Inferior parietal cortex (tissue), 1 donor: ENCODE results near the gene SMARCC1.

ENCODE experiments used
- DNase-seq: peaks from one replicate; pipeline ENCODE4 v3.0.0-alpha.2; 2016; ENCODE audit errors: extremely low spot score

Gene SMARCC1

GRCh38 chr3:47588053-47588452, 193.6 kb downstream of the SMARCC1 start:
- no peak for DNase-seq

- DNase-seq: no peak
Observed at GRCh38 chr3:47586746-47587145, 194.9 kb downstream of the SMARCC1 start.

DNA sequence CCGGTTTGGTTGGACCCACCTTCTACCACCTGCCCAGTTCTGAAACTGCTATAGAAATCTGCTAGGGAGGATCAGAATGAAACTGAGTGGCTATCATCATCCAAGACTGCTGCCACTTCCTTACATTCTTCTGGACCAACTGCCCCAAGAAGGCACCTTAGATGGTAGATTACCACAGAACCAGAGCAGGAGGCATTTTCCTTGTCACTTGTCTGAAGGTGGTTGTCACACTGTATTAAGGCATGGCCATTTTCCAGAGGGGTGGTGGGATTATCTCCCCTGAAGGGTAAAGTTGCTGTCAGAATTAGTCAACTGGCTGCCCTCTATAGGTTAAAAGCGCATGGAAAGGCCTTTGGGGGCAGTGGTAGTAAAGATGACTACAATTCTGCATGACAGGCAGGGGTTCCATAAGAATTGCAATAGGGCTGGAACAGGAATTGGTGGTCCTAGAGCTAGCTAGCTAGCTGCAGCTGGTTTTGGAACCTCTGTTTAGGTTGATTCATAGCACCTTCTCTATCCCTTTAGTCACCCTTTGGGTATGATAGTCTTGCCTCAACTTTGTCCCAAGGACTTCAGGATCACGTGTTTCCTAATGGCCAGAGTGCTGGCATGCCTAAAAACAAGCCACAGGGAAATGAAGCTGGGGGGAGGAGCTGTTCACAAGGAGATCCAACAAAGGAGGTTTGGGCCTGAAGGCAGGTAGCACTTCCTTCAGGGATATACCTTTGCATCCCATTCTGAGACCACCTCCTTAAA, 198.2 kb downstream of the SMARCC1 start:
- no peak for DNase-seq

DNA sequence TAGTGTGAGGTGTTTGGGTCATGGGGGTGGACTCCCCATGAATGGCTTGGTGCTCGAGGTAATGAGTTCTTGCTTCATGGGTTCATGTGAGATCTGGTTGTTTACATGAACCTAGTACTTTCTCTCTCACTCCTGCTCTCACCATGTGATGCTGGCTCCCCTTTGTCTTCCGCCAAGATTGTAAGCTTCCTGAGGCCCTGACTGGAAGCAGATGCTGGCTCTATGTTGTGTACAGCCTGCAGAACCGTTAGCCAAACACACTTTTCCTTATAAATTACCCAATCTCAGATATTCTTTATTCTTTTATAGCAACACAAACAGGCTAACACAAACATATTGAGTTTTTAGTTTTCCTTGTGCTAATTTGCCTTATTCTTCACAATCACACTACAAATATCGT, 199.9 kb downstream of the SMARCC1 start:
- DNase-seq: no peak

DNA sequence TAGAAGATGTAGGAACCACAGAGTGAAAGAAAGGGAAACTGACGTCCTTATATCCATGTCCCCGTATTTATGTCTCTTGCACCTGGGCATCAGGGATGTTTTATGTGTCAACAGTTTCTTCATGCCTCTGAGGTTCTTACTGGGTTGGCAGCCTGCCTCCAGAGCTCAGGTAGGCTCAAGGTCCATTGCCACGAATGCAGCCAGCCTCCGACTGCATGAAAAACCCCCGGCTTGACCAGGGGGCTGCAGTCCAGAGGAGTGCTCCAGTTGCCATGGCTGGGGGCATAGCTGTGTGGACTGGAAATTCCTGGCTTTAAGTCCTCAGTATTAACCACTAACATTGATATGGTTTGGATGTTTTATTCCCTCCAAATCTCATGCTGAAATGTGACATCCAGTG, 200.3 kb downstream of the SMARCC1 start:
- DNase-seq: no peak

- DNase-seq: no peak
Observed at GRCh38 chr3:47580481-47580880, 201.2 kb downstream of the SMARCC1 start.

DNA sequence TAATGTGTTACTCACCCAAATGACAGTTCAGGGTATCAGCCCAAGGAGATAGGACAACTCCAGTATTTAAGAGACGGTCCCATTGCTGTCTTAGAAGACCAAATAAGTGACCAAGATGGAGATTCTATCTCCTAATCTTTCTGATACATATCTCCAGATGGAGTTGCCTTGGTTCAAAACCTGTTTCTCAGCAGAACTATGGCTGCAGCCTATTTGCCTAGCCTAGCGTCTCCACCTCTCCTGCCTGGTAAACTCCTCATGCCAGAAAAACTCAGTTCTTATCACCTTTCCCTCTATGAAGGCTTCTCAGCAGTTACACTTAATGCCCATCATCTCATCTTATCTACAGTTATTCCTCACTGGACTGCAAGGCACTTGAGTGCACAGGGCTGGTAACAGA, 201.8 kb downstream of the SMARCC1 start:
- no peak for DNase-seq

DNA sequence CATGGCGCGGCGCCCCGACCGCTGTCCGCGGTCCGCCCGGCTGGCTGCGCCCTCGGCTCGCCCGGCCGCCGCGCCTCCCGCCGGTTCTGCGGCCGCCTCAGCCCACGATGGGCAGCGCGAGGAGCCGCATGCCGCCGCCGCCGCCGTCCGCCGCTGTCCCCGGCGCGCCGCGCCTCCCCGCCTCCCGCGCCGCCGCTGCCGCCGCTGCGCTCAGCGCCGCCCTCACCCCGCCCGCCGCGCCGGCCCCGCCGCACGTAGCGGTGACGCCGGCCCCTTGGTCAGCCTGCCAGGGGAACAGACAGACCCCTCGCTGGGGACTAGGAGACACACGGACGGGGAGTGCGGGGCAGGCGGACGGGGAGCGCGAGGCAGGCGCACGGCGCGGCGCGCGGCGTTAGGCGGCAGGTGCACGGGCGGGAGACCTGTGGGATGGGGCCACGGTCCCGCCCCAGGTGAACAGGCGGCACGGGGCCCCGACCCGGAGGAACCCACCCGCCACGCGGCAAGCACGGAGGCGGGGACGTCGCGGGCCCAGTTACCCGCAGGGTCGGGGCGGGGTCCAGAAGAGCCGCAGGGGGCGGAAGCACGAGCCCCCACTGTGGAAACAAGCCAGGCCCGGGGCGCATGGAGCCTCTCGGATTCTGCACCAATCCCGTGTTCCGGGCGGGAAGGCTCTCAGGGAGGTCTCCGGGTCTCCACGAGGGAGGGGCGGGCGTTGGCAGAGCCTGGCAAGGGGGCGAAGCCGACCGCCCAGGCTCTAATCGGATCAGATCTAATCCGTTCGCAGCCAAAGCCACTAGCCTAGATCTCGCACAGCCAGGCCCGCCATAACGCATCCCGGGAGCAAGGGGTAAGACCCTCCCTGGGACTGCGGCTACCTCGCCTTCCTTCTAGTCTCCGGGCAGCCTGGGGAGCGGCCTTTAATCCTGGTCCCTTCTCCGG, 202.7 kb downstream of the SMARCC1 start, which contains the start of gene CSPG5:
CSPG5 (minus strand) TSS at position 175 of the 942 bp plus-strand sequence; CDS start at position 3, 172 bp downstream.
- no peak for DNase-seq

GRCh38 chr3:47578119-47578632, 203.5 kb downstream of the SMARCC1 start:
- DNase-seq: no peak

DNA sequence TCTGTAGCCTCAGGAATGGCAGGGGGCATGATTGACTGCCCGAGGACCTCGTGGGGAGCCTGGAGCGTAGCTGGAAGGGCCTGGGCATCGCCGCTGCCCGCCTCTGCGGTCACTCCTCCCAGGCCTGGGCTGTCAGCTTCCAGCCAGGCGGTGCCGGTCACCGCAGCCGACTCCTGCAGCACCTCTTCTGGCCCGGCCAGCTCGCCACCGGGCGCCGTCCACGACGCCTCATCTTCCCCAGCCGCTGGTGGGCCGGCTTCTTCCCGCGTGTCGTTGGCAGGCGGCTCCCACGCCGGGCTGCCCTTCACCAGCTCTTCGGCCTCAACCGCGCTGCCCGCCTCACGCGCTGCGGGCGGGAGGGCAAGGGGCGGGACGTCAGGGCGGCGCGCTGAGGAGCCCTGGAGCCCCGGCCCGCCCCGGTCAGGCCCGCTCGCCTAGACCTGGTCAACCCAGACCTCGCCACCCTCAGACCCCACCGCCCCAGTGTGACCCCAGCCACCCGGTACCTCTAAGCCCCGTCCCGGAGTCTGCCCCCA, 204.0 kb downstream of the SMARCC1 start:
- no peak for DNase-seq

- DNase-seq: peak; percentile 58
Observed at GRCh38 chr3:47573190-47574172, 208.2 kb downstream of the SMARCC1 start.

DNA sequence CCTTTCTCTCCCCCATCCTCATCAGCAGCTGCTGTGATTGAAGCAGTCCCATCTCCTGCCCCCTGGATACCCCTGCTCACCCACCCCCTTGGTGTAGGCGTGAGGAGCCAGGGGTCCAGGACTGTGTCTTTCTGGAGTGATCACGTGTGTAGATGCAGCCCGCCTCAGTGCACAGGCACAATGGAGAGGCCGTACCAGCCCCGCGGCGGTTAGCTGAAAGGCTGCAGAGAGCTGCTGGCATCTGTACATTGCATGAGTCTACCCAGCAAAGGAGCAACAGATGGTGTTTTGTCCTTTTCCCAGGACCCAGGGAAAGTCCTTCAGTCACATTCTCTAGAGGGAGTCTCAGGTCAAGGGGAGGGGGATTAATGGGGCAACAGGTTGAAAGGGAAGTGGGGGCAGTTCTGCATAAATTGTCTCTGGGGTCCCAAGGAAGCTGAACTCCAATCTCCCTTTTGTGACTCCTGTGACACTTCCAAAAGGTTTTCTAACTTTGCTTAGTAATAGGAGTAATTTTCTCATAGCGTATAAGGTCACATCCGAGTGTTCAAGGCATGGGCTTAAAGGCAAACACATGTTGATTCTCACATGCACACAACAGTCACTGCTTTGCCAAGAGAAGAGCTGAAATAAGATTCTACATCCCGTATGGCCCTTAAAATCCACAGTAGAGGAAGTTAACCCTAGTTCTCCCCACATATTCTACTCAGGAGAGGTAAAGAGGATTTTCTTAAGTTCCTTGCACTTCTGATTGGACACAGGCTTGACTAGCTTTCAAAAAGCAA, 210.1 kb downstream of the SMARCC1 start:
- peak; percentile 44 for DNase-seq

DNA sequence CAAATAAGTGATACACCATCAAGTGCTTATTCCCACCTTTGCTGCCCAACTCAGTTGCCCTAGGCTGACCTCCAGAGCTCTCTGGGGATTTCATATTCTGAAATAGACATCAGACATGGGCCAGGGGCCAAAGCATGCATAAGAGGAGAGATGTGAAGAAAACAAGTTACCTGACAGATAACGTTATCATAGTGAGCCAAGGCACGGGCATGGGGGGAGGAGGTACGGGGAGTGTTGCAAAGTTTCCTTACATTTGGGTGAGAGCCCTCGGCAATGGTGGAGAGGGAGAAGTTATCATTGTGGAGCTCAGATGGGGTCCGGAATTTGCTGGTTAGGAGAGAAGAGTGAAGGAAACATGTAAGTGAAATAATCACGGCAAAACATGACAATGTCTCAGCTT, 212.8 kb downstream of the SMARCC1 start:
- DNase-seq: no peak

DNA sequence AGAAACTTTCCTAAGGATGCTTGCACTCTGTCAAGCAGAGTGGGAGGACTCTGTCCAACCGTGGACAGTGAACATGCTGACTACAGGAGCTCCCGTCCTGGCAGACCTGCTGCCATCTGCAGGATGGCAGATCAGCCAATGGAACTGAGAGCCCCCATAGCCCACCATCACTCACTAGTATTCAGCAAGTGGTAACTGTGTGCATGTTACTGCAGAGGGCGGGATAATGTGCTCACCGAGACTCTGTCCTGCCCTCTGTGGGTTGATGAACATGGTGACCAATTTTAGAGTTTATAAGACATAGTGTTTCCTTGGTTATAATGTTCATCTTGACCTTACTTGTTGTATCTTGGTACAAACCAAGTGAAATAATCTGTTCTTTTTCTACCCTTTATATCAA, 214.5 kb downstream of the SMARCC1 start:
- no peak for DNase-seq

GRCh38 chr3:47566667-47567066, 215.0 kb downstream of the SMARCC1 start:
- no peak for DNase-seq

GRCh38 chr3:47565734-47566550, 215.8 kb downstream of the SMARCC1 start:
- no peak for DNase-seq

- no peak for DNase-seq
Observed at GRCh38 chr3:47556351-47556750, 225.3 kb downstream of the SMARCC1 start.

GRCh38 chr3:47554335-47554734, 227.4 kb downstream of the SMARCC1 start:
- no peak for DNase-seq

- no peak for DNase-seq
Observed at GRCh38 chr3:47553407-47553806, 228.3 kb downstream of the SMARCC1 start.
